ENCODE data around the gene WDCP.

Gene WDCP

DNA sequence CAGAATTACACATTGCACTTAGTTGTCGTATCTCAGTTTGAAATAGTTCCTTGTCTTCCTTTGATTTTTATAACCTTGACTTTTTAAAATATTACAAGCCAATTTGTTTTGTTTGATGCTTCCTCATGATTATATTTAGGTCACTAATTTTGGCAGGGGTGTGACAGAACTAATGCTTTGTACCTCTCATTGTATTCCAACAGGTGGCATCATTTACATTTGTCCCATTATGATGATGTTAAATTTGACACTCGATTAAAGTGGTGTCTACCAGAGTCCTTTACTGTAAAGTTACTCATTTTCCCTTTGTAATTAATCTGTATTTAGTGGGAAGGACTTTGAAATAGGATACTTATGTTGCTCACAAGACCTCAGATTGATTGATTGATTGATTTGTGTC lies 58.8 kb downstream of the WDCP start:
- no peak for DNase-seq

Measured in activated effector memory CD4-positive, alpha-beta T cell treated with anti-CD3 and anti-CD28 coated beads, Interleukin-2, amount 50 U/mL, for 16 hours (primary cell).